SK-N-SH (cell line): ENCODE results near the gene RBM45. TPM values are rescaled to one million over a fixed set of nuclear protein-coding genes. Genes with fewer than 3 reads are reported as not detected.

Experiments
- CTCF ChIA-PET: fragments of 300-600, 350-600 bp; formaldehyde crosslinking; extraction: SDS; loops from one replicate; lab custom pipeline; 2021; lab: Yijun Ruan, JAX
- POLR2A ChIA-PET: fragments of 350-600 bp; sonication (Branson Sonifier 250); formaldehyde crosslinking; extraction: SDS; loops from one replicate; lab custom pipeline; 2020; ENCODE audit warnings: antibody characterized with exemption, inconsistent platforms; lab: Yijun Ruan, JAX
- DNase-seq: peaks from one replicate; pipeline ENCODE4 v3.0.0; 2012
- H2AFZ ChIP-seq: fragments of 200-600 bp; sonication (generic); 2 replicates; pipeline ENCODE4 v1.8.1; 2016; ENCODE audit warnings: antibody characterized with exemption, mild to moderate bottlenecking, low read depth
- H3F3A ChIP-seq: fragments of 200-600 bp; sonication (generic); replicated peaks from 2 replicates; pipeline ENCODE3; 2016; ENCODE audit warnings: antibody characterized with exemption, mild to moderate bottlenecking; ENCODE audit not compliant: insufficient read depth
- H3K27ac ChIP-seq, 2 experiments: fragments of 200-500 bp in 1 of 2; fragments of 200-600 bp in 1 of 2; sonication (Bioruptor generic) in 1 of 2; sonication (generic), shearing (Covaris generic) in 1 of 2; 2 replicates each; pipeline versions ENCODE4 v1.5.1 to v1.6.1; 2014 to 2016; ENCODE audit warnings: low read depth in 2 of 2, inconsistent platforms in 1 of 2, low read length in 1 of 2, mild to moderate bottlenecking in 1 of 2, mixed read lengths in 1 of 2
- H3K27me3 ChIP-seq: fragments of 200-600 bp; sonication (generic), shearing (Covaris generic); 2 replicates; pipeline ENCODE4 v1.6.1; 2016; ENCODE audit warnings: mixed run types; ENCODE audit not compliant: insufficient read depth
- H3K36me3 ChIP-seq, 2 experiments: fragments of 200-500 bp in 1 of 2; fragments of 200-600 bp in 1 of 2; sonication (Bioruptor generic) in 1 of 2; sonication (generic) in 1 of 2; replicated peaks in 1 of 2; 2 replicates each; pipeline versions ENCODE3 to v1.5.1; 2014 to 2016; ENCODE audit warnings: low read length in 1 of 2, mild to moderate bottlenecking in 1 of 2; ENCODE audit not compliant: insufficient read depth in 2 of 2, control insufficient read depth in 1 of 2
- H3K4me1 ChIP-seq, 2 experiments: fragments of 200-500 bp in 1 of 2; fragments of 200-600 bp in 1 of 2; sonication (Bioruptor generic) in 1 of 2; sonication (generic), shearing (Covaris generic) in 1 of 2; 2 replicates each; pipeline versions ENCODE4 v1.5.1 to v1.6.1; 2014 to 2016; ENCODE audit warnings: low read depth in 1 of 2, low read length in 1 of 2, mixed run types in 1 of 2; ENCODE audit not compliant: insufficient read depth in 2 of 2, control insufficient read depth in 1 of 2
- H3K4me2 ChIP-seq: fragments of 200-600 bp; sonication (generic), shearing (Covaris generic); 2 replicates; pipeline ENCODE4 v1.6.1; 2017; ENCODE audit warnings: mixed run types
- H3K4me3 ChIP-seq, 2 experiments: fragments of 200-500 bp in 1 of 2; fragments of 200-600 bp in 1 of 2; sonication (Bioruptor generic) in 1 of 2; sonication (generic), shearing (Covaris generic) in 1 of 2; 2 replicates each; pipeline versions ENCODE4 v1.5.1 to v1.8.1; 2014 to 2016; ENCODE audit warnings: low read depth in 2 of 2, inconsistent platforms in 1 of 2, low read length in 1 of 2, mild to moderate bottlenecking in 1 of 2, mixed read lengths in 1 of 2, moderate library complexity in 1 of 2
- H3K79me2 ChIP-seq: fragments of 200-600 bp; sonication (generic); 2 replicates; pipeline ENCODE4 v1.8.1; 2017; ENCODE audit warnings: mild to moderate bottlenecking; ENCODE audit not compliant: insufficient read depth
- H3K9ac ChIP-seq: fragments of 200-600 bp; sonication (generic); 2 replicates; pipeline ENCODE4 v1.6.1; 2017; ENCODE audit warnings: mixed run types
- H3K9me2 ChIP-seq: fragments of 200-600 bp; sonication (generic); 2 replicates; pipeline ENCODE4 v1.6.1; 2017; ENCODE audit warnings: mixed run types
- H3K9me3 ChIP-seq: fragments of 200-600 bp; sonication (generic); 2 replicates; pipeline ENCODE4 v1.6.1; 2017; ENCODE audit warnings: mixed run types, mild to moderate bottlenecking, moderate library complexity
- H4K20me1 ChIP-seq: fragments of 200-600 bp; sonication (generic); 2 replicates; pipeline ENCODE4 v1.6.1; 2017; ENCODE audit warnings: mild to moderate bottlenecking, mixed run types; ENCODE audit not compliant: insufficient read depth
- CHD2 ChIP-seq: fragments of 150-350 bp; IDR thresholded peaks from 2 replicates; pipeline ENCODE4 v1.6.1; 2018; ENCODE audit warnings: low read length; ENCODE audit not compliant: partially characterized antibody
- FOSL2 ChIP-seq: IDR thresholded peaks from 2 replicates; pipeline ENCODE4 v1.4.0; 2012; ENCODE audit warnings: low read depth, mild to moderate bottlenecking, moderate library complexity, borderline replicate concordance
- FOXJ3 ChIP-seq: sonication (generic); formaldehyde crosslinking; IDR thresholded peaks from 2 replicates; pipeline ENCODE4 v1.5.1; 2020; ENCODE audit warnings: mild to moderate bottlenecking, missing genetic modification reagents
- FOXM1 ChIP-seq: IDR thresholded peaks from 2 replicates; pipeline ENCODE4 v1.4.0; 2012; ENCODE audit warnings: low read depth, mild to moderate bottlenecking
- GABPA ChIP-seq: IDR thresholded peaks from 2 replicates; pipeline ENCODE4 v1.4.0; 2012; ENCODE audit warnings: low read depth, mild to moderate bottlenecking
- JUND ChIP-seq: IDR thresholded peaks from 2 replicates; pipeline ENCODE4 v1.4.0; 2012
- MEF2A ChIP-seq: IDR thresholded peaks from 2 replicates; pipeline ENCODE4 v1.4.0; 2012; ENCODE audit warnings: low read depth, borderline replicate concordance
- NFIC ChIP-seq: IDR thresholded peaks from 2 replicates; pipeline ENCODE4 v1.4.0; 2012; ENCODE audit warnings: borderline replicate concordance
- POLR2AphosphoS5 ChIP-seq: IDR thresholded peaks from 2 replicates; pipeline ENCODE4 v1.6.1; 2012; ENCODE audit warnings: low read depth, low read length
- RAD21 ChIP-seq: IDR thresholded peaks from 2 replicates; pipeline ENCODE4 v1.6.1; 2012; ENCODE audit warnings: mild to moderate bottlenecking, low read length
- RXRA ChIP-seq: IDR thresholded peaks from 2 replicates; pipeline ENCODE4 v1.4.0; 2012; ENCODE audit warnings: low read depth, mild to moderate bottlenecking, borderline replicate concordance
- SIN3A ChIP-seq: IDR thresholded peaks from 2 replicates; pipeline ENCODE4 v1.6.1; 2012; ENCODE audit warnings: low read depth, mild to moderate bottlenecking, low read length, moderate library complexity, borderline replicate concordance
- TAF1 ChIP-seq: IDR thresholded peaks from 2 replicates; pipeline ENCODE4 v1.6.1; 2012; ENCODE audit warnings: low read depth, mild to moderate bottlenecking, low read length, moderate library complexity, borderline replicate concordance
- TCF12 ChIP-seq: IDR thresholded peaks from 2 replicates; pipeline ENCODE4 v1.4.0; 2012
- TEAD4 ChIP-seq: IDR thresholded peaks from 2 replicates; pipeline ENCODE4 v1.4.0; 2012; ENCODE audit warnings: mild to moderate bottlenecking, borderline replicate concordance; ENCODE audit not compliant: insufficient read depth
- YY1 ChIP-seq: IDR thresholded peaks from 2 replicates; pipeline ENCODE4 v1.4.0; 2012; ENCODE audit warnings: low read depth, mild to moderate bottlenecking
- WGBS: methylation state at CpG from one replicate; pipeline ENCODE4 v1.1.6; 2017; ENCODE audit warnings: low lambda C conversion rate; 5-methylcytosine and 5-hydroxymethylcytosine counted together
- polyA plus RNA-seq, 3 experiments: library from polyadenylated mRNA; depleted of rRNA; stranded (reverse); fragments of >200 nt; gene quantifications; 2 replicates each; pipeline ENCODE4 v1.2.3, GENCODE V29; 2012
- TF ChIP-seq, protein P1 (sequence below): IDR thresholded peaks from 2 replicates; pipeline ENCODE4 v1.4.0; 2012; ENCODE audit warnings: low read depth
- TF ChIP-seq, protein P2 (sequence below): IDR thresholded peaks from 2 replicates; pipeline ENCODE4 v1.6.1; 2012; ENCODE audit warnings: mild to moderate bottlenecking, low read depth, low read length, moderate library complexity
- TF ChIP-seq, protein P3 (sequence below): IDR thresholded peaks from 2 replicates; pipeline ENCODE4; 2012

The RBM45 gene
- polyA plus RNA-seq, 1 of the 3 experiments (the other 2 are of a cell fraction), result 7.0 TPM

DNA sequence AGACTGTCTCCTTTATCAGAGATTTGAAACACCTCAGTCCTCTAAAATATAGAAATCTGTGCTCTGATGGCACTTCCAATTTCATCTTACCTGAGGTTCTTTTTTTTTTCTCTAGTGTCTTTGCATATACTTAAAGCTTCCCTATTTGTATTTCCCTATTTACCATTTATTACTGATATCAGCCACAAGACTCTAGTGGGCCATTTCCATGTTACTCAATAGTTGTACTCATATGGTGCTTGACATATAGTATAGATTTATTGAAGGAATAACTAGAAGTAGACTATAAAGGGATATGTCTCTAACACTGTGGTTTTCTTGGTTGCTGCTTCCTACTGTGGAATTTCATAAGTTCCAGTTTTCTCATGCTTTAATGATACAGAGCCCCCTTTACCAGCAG, 3.0 kb downstream of the RBM45 start:
- H3F3A ChIP-seq, result no peaks in the 10 kb centered on the region
- no peak overlapping the region for H3K27ac ChIP-seq

DNA sequence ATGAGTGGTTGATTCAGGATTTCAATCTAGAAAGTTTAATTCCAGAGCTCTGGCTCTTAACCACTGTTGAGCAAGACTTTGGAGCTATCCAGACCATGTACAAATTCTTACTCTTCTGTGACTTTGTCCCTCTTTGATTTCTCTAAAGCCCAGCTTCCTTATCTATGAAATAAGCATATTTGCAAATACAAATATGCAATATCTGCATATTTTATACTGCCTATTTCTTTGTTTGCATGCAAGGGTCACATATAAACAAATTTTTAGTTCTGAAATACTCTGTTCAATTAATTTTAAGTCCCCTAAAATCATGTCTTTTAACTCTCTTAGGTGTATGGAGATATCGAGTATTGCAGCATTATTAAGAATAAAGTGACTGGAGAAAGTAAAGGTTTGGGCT, 5.5 kb downstream of the RBM45 start:
- no peaks in the 10 kb centered on the region for H4K20me1 ChIP-seq
- no peak overlapping the region for H3K4me2 ChIP-seq
- no peak for DNase-seq
- no peak overlapping the region for H3K4me3 ChIP-seq
- CTCF ChIA-PET, result interaction anchor here (1.1 to 11.9 kb wide), 3 partner anchors 11 to 300 kb away, joined by 3 to 153 read pairs (median 9); no protein-coding TSS in a partner anchor
- H3K27ac ChIP-seq, result no peak overlapping the region
- no peaks in the 10 kb centered on the region for H3F3A ChIP-seq
- no peak overlapping the region for H3K9ac ChIP-seq
- peaks cover 53 to 61% of the 10 kb centered on the region in 2 experiments for H3K36me3 ChIP-seq
- no peaks in the 10 kb centered on the region for H3K27me3 ChIP-seq
- no peaks in the 10 kb centered on the region for H3K9me3 ChIP-seq
- peaks cover 8 to 9% of the 10 kb centered on the region in 2 experiments; a peak in 3 of 4 replicates for H3K4me1 ChIP-seq
- H3K79me2 ChIP-seq, result peaks cover 18% of the 10 kb centered on the region
- no peaks in the 10 kb centered on the region for H3K9me2 ChIP-seq
- POLR2A ChIA-PET, result no interaction called here
- WGBS, result 97% methylated on average over 1 of the region's 1 CpG
- H2AFZ ChIP-seq, result no peak overlapping the region
- TF ChIP-seq FOXM1, result no peak
- TF ChIP-seq, protein P1, sequence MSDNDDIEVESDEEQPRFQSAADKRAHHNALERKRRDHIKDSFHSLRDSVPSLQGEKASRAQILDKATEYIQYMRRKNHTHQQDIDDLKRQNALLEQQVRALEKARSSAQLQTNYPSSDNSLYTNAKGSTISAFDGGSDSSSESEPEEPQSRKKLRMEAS, result no peak
- TF ChIP-seq TAF1, result no peak
- no peak for TF ChIP-seq JUND
- TF ChIP-seq FOSL2, result no peak
- no peak for TF ChIP-seq FOXJ3 (CRISPR knock-in tag)
- no peak for TF ChIP-seq GABPA
- TF ChIP-seq MEF2A, result no peak
- TF ChIP-seq TCF12, result no peak
- no peak for TF ChIP-seq TEAD4
- no peak for TF ChIP-seq CHD2
- no peak for TF ChIP-seq SIN3A
- no peak for TF ChIP-seq RAD21
- no peak for TF ChIP-seq RXRA

More for the DNA sequence above, 3.0 kb downstream of the RBM45 start:
- H4K20me1 ChIP-seq, result no peaks in the 10 kb centered on the region
- H3K36me3 ChIP-seq, result peaks cover 29 to 40% of the 10 kb centered on the region in 2 experiments
- no peaks in the 10 kb centered on the region for H3K9me2 ChIP-seq
- ChIA-PET POLR2A (no interaction called here), CTCF (interaction anchor here (0.7 to 11.9 kb wide), 5 partner anchors 13 to 357 kb away, joined by 3 to 153 read pairs (median 3); no protein-coding TSS in a partner anchor)
- peaks cover 21% of the 10 kb centered on the region for H3K79me2 ChIP-seq
- H3K9me3 ChIP-seq, result no peaks in the 10 kb centered on the region
- TF ChIP-seq, protein P1, result no peak
- TF ChIP-seq TAF1, result no peak
- no peak for TF ChIP-seq FOSL2
- TF ChIP-seq, protein P2, sequence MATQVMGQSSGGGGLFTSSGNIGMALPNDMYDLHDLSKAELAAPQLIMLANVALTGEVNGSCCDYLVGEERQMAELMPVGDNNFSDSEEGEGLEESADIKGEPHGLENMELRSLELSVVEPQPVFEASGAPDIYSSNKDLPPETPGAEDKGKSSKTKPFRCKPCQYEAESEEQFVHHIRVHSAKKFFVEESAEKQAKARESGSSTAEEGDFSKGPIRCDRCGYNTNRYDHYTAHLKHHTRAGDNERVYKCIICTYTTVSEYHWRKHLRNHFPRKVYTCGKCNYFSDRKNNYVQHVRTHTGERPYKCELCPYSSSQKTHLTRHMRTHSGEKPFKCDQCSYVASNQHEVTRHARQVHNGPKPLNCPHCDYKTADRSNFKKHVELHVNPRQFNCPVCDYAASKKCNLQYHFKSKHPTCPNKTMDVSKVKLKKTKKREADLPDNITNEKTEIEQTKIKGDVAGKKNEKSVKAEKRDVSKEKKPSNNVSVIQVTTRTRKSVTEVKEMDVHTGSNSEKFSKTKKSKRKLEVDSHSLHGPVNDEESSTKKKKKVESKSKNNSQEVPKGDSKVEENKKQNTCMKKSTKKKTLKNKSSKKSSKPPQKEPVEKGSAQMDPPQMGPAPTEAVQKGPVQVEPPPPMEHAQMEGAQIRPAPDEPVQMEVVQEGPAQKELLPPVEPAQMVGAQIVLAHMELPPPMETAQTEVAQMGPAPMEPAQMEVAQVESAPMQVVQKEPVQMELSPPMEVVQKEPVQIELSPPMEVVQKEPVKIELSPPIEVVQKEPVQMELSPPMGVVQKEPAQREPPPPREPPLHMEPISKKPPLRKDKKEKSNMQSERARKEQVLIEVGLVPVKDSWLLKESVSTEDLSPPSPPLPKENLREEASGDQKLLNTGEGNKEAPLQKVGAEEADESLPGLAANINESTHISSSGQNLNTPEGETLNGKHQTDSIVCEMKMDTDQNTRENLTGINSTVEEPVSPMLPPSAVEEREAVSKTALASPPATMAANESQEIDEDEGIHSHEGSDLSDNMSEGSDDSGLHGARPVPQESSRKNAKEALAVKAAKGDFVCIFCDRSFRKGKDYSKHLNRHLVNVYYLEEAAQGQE, result no peak
- TF ChIP-seq CHD2, result no peak
- no peak for TF ChIP-seq NFIC
- no peak for TF ChIP-seq TCF12
- TF ChIP-seq RXRA, result no peak
- no peak for TF ChIP-seq TEAD4
- no peak for TF ChIP-seq FOXJ3 (CRISPR knock-in tag)
- no peak for TF ChIP-seq YY1
- TF ChIP-seq FOXM1, result no peak
- no peak for TF ChIP-seq JUND
- TF ChIP-seq, protein P3, sequence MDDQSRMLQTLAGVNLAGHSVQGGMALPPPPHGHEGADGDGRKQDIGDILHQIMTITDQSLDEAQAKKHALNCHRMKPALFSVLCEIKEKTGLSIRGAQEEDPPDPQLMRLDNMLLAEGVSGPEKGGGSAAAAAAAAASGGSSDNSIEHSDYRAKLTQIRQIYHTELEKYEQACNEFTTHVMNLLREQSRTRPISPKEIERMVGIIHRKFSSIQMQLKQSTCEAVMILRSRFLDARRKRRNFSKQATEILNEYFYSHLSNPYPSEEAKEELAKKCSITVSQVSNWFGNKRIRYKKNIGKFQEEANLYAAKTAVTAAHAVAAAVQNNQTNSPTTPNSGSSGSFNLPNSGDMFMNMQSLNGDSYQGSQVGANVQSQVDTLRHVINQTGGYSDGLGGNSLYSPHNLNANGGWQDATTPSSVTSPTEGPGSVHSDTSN, result no peak
- TF ChIP-seq POLR2AphosphoS5, result no peak
- H3K27me3 ChIP-seq, result no peaks in the 10 kb centered on the region
- H3K4me2 ChIP-seq, result no peak overlapping the region
- no peak overlapping the region for H3K9ac ChIP-seq
- H3K4me1 ChIP-seq, result peaks cover 9 to 11% of the 10 kb centered on the region in 2 experiments; a peak in 3 of 4 replicates
- no peak for DNase-seq
- H3K4me3 ChIP-seq, result no peak overlapping the region
- H2AFZ ChIP-seq, result no peak overlapping the region
